Activated CD4-positive, alpha-beta T cell treated with anti-CD3 and anti-CD28 coated beads for 1 hour (primary cell): Measurements from ENCODE around the gene MLYCD.

ENCODE experiments used
- DNase-seq: peaks from one replicate; pipeline ENCODE4 v3.0.0-alpha.2; 2020

Gene MLYCD

DNA sequence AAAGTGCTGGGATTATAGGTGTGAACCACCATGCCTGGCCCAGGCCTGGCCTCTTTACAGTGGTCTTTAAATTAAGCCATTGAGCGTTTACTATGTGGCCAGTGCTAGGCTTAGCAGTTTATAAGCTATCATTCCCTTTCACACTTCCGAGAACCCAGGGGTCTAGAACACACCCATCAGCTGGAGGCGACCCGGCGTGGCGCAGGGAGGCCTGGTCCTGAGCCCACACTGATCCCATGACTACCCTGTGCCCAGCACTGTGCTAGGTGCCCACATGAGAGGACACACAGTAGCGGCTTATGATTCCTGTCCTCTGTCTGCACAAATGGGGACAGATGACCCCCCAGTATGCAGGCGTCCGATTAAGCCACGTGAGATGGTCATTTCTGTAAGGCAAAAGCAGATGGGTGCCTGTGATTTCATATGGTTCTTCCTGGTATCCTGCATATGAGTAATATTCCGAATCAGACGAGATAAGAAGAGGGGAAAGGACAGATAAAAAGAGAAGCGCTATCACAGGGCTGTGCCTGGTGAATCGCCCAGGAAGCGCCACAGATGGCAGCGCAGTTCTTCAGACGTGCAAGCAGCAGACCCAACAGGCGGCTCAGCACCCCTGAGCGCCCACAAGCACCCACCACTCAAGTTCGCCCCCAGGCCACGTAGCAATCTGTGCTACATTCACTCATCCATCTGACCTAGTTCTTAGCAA is 59.4 kb downstream of the MLYCD start:
- DNase-seq, result no peak

DNA sequence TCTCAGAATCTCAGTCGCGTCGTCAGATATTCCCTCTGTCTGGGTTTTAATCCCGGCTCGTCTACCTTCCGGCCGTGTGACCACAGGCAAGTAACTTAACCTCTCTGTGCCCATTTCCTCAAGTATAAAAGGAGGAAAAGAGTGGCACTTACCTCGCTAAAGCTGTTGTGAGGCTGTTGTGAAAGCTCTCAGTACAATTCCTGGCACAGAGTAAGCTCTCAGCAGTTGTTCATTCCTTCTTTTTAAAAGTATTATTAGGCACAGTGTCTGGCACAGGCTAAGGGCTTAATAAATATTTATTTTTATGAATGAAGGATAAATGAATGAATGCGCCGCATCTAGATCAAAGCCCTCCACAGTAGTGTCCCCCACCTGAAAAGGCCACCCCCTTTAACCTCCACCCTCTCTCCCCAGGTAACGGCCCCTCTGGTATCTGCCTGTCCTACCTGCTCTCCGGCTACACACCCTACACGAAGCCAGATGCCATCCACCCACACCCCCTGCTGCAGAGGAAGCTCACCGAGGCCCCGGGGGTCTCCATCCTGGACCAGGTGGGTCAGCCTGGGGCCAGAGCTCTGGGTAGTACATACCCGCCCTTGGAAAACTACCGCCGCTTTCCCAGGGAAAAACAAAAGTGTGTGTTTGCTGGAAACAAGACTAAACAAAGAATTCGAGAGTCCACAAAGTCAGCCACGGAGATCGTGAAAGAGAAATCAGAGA is 60.1 kb downstream of the MLYCD start:
- DNase-seq, result no peak

DNA sequence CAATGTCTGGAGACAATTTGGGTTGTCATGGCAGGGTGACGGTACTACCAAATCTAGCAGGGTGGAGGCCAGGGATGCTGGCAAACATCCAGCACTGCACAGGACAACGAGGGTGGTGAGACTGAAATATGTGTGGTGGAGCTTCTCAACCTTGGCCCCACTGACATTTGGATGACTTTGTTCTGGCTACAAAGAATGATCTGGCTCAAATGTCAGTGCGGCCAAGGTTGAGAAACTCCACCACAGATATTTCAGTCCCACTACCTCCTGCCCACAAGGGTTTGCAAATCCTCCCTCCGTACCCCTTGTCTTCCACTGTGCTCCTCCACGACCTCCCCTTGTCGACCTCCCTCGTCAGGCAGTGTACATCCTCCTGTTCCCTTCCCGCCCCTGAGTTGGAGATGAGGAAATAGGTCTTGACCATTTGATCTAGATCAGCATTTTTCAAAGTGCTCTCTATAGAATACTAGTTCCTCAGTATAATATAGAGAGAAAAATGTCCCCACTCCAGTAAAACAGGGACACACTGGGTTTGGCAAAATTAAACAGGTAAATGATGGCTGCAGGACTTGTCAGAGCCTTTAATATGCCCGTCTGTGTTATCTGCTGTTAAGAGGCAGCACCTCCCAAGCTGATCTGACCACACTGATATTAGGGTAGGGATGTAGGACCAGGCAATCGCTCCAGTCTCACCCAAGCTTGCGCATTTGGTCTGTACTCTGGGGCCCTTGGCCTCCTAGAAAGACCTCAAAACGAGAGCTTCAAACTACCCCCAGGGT is 60.9 kb downstream of the MLYCD start:
- no peak for DNase-seq

DNA sequence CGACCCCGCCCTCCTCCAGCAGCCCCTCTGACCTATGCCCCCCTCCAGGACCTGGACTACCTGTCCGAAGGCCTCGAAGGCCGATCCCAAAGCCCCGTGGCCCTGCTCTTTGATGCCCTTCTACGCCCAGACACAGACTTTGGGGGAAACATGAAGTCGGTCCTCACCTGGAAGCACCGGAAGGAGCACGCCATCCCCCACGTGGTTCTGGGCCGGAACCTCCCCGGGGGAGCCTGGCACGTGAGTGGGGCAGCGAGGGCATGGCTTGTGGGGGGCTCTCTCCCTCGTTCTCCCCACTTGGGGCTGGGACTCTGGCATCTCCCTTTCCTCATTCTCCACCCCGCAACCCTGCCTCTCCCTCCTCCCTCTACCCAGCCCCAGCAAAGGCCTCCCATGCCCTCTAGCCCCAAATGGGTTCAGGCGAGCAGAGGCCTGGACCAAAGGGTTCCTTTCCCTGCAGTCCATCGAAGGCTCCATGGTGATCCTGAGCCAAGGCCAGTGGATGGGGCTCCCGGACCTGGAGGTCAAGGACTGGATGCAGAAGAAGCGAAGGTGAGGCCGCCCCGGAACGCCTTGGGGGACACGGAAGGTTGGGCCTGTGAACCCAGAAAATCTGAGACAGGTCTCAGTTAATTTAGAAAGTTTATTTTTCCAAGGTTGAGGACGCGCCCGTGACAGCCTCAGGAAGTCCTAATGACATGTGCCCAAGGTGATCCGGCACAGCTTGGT is 61.8 kb downstream of the MLYCD start:
- no peak for DNase-seq

DNA sequence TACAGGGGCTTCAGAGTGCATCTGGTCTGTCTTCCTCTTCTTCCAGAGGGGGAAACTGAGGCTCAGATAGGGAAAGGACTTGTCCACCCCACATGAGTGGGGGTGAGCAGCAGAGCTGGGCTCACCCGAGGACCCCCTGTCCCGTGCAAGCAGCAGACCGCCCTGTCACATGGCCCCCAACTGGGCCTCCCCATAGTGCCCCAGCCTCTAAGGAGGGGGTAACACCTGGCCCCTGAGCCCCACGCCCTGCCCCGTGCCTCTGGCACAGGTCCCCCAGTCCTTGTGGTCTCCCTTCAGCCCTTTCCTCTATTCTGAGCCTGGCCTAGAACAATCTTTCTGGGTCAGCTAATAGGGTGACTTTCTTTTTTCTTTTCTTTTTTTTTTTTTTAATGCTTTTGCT is 62.7 kb downstream of the MLYCD start:
- no peak for DNase-seq

DNA sequence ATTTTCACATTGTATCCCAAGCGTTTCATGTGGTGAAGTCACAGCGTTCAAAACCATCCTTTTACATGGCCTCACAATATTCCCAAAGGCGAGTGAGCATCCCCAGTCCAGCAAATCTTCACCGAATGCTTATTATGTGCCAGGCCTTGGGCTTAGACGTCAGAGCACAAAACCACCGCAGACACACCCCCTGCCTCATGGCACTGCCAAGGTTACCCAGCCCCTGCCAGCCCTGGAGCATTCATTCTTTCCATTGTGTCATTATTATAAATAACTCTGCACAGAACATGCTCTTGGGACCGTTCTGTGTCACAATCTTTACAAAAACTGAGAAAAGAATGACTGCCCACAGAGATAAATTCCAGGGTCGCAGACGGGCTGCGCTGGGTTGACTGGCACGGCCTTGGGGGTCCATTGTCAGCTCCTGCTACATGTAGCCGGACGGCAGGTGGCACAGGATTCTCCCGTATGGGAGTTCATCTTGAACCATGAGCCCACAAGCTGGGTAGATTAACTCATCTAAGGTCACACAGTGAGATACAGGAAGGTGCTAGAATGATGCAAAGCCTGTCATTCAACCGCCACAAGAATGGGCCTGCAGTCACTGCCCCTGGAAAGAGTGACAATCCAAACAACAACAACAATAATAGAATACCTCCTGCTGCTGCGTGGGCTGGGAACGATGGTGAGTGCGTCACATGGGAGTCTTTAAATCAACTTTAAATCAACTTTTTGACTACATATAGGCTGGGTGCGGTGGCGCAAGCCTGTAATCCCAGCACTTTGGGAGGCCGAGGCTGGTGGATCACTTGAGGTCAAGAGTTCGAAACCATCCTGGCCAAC is 64.6 kb downstream of the MLYCD start:
- DNase-seq, result no peak

DNA sequence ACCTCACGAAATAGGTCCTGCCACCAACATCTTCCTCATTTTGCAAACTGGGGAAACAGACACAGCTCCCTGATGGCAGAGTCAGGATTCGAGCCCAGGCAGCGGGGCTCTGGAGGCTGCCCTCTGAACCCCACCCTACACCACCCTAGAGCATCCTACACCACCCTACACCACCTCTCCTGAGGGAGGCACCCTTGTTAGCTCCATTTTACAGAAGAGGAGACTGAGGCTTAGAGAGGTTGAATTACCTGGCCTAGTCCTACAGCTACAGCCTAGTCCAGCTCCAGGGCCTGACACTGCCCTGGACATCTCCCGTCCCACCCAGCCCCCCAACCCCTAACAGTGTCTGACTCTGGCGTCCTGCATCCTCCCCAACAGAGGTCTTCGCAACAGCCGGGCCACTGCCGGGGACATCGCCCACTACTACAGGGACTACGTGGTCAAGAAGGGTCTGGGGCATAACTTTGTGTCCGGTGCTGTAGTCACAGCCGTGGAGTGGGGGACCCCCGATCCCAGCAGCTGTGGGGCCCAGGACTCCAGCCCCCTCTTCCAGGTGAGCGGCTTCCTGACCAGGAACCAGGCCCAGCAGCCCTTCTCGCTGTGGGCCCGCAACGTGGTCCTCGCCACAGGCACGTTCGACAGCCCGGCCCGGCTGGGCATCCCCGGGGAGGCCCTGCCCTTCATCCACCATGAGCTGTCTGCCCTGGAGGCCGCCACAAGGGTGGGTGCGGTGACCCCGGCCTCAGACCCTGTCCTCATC is 65.9 kb downstream of the MLYCD start:
- no peak for DNase-seq

DNA sequence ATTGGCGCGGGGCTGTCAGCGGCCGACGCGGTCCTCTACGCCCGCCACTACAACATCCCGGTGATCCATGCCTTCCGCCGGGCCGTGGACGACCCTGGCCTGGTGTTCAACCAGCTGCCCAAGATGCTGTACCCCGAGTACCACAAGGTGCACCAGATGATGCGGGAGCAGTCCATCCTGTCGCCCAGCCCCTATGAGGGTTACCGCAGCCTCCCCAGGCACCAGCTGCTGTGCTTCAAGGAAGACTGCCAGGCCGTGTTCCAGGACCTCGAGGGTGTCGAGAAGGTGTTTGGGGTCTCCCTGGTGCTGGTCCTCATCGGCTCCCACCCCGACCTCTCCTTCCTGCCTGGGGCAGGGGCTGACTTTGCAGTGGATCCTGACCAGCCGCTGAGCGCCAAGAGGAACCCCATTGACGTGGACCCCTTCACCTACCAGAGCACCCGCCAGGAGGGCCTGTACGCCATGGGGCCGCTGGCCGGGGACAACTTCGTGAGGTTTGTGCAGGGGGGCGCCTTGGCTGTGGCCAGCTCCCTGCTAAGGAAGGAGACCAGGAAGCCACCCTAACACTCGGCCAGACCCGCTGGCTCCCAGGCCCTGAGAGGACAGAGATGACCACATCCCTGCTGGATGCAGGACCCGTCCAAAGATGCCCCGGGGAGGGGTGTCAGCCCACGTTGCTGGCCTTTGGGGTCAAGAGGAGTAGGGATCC is 66.7 kb downstream of the MLYCD start:
- no peak for DNase-seq

DNA sequence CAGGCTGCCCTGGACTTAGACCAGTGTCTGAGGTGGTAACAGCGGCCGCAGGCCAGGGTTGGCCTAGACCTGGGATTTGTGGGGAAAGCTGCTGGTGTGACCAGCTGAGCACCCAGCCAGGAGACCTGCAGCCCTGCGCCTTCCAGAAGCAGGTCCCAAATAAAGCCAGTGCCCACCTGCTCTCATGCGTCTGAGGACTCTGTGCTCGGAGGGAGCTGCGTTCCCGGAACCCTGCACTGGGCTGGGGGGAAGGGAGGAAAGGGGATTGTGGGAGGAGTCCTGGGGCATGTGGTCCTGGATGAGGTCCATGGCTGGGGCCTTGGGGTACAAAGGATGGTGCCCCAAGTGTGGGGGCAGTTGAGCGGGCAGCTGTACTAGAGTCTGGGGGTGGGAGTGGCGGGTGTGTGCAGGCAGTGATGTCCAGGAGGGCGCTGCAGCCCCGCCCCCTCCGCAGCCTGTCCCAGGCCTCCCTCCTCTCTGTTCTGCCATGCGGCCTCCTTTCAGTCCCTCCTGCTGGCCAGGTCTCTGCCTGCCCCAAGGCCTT is 67.3 kb downstream of the MLYCD start:
- no peak for DNase-seq

DNA sequence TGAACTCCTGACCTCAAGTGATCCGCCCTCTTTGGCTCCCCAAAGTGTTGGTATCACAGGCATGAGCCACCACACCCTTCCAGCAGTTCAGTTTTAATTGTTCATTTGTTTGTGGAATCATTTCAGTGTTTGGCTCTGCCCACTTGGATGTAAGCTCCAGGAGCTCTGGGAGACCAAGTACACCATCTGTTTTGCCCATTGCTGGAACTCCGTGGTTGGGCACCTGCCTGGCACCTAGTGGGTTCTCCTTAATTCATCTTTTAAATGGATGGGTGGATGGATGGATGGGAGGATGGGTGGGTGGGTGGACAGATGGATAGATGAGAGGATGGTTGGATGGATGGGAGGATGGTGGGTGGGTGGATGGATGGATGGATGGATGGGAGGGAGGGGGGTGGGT is 68.2 kb downstream of the MLYCD start:
- no peak for DNase-seq

DNA sequence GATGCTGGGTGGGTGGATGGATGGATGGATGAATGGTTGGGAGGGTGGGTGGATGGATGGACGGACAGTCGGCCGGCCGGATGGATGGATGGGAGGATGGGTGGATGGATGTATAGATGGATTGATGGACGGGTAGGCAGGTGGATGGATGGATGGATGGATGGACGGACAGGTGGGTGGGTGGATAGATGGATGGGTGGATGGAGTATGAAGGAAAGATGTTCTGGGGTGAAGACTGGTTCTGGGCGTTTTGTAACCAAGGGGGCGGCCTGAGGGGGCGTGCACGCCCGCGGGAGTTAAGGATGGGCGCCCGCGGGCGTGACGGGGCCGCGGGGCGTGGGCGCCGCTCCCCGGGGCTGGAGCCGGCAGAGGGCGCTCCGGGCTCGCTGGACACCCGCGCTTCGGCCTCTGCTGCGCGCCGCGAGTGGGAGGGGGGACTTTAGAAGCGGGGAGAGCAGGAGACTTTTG is 69.0 kb downstream of the MLYCD start, which contains the start of gene NECAB2:
NECAB2 (plus strand) TSS at position 407 of the 468 bp plus-strand sequence. CDS start 405 bp downstream, outside the sequence.
- no peak for DNase-seq

DNA sequence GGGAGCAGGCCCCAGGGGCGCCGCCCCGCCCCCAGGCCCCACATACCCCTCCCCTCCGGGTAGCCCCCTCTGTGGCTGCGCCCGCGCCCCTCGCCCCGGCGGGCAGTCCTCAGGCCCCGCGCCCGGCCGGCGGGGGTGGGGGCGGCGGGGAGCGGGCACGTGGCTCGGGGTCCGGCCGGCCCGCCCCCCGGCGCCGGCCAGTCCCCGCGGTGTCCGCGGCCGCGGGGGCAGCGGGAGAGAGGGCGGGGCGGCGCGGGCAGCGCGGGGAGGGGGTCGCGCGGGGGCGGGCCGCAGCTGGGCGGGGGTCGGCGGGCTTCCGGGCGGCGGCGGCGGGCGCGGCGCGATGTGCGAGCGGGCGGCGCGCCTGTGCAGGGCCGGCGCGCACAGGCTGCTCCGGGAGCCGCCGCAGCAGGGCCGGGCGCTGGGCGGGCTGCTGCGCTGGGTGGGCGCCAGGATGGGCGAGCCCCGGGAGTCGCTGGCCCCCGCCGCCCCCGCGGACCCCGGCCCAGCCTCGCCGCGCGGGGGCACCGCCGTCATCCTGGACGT is 69.5 kb downstream of the MLYCD start:
- no peak for DNase-seq

DNA sequence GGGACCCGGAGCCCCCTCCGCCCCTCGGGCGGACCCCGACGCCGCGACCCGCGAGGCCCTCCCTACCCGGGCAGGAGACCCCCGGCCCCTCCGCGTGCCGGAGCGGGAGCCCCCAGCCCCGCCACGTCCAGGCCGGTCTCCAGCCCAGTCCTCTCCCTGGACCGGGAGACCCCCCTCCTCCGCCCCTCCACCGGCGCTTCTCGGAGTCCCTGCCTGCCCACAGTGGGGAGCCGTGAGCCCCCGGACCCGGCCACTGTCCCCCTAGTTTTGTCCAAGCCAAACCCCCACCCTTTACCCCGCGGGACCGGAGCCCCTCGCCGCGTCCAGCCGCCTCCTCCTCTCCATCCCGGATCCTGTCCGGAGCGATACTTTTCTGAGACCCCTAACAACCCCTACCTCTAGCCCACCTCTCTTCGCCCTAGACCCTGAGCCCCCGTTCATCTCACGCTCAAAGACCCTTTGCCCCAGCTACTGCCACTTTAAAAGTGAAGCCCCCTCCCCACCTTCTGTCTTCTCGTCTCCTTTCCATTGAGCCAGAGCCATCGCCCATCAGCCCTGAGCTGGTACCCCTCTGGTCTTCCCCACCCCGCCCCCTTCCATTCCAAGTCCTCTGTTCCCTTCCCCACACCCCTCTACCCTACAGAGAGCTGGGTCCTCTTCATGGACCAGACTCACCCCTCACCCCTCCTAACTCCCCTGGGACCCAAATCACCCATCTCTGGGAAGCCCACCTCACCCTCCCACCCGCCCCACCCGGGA is 70.2 kb downstream of the MLYCD start:
- no peak for DNase-seq

DNA sequence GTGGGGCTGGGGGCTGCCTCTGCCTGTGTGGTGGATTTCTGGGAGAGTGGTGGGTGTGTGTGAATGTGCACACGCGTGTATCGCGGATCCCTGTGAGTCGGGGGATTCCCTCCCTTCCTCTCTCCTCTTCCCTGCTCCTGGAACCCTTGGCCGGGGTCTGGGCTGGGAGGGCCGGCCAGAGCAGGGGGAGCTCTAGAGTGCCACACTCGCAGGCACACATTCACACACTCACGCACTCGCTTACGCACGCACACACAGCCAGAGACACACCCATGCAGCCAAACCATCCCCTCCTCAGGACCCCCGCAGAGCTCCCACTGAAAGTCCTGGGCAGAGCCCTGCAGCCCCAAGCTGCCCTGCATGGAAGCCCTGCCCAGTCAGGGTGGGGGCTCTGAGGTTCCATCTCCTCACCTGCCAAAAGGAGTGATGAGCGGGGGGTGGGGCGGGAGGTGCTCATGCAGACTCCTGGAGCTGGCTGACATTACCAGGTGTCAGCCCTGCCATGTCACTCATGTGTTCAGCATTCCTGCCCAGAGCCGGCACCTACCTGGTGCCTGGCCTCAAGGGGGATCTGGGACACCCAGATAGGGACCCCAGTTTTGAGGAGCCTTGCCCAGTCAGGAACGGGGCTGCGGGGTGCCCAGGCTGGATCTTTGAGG is 71.0 kb downstream of the MLYCD start:
- DNase-seq, result no peak

DNA sequence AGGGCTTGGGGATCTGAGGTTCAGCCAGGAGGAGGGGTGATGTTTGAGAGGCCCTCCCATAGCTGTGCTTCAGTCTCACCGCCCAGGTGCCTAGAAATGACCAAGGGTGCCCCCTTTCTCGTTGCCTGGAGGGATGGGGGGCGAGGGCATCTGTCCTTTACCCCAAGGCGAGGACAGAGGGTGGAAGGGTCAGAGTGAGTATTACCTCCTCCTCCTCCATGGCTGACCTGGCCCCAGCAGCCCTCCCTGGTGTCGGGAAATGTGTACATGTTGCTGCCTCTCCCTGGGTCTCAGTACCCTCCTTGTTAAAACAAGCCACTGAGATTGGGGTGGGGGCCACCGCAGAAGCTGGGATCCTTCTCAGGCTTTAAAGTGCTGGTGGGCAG is 71.5 kb downstream of the MLYCD start:
- DNase-seq, result no peak

DNA sequence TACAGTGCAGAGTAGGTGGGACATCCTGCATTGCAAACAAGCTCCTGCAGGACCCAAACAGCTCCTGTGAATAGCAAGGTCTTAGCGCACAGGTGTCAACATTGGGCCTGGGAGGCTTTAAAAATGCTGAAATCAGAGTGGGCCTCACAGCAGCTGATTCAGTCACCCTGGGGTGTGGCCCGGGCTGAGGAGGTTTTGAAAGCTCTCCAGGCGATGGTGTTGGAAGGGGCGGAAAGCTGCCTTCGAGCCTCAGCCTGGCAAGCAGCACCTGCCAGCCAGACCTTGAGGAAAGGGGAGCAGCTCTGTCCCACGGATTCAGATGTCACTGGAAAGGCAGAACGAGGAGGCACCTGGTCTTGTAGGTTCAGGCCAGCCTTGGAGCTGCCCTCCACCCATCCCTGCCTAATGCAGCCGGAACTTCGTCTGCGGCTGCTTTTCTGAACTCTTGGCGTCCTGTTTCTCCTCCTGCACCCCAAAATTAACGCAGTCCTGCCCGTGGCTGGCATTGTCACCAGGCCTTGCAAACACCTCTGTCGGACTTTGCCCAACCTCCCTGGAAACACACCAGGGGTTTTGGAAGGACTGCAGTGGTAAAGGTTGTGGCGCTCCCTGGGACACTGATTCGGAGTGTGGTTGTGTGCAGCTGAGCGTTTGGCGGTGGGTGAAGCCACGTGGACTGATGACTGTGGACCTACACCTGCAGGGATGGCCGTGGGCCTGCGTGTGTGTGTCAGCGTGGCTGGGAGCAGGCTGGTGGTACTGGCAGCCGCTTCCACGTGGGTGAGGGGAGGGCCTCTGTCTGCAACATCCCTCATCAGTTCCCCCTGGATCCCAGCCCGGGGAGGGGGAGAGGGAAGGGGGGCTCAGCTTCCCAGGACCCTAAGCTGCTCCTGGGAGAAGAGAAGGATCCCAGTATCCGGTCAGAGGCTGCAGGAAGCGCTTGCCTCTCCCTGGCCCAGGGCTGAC is 72.5 kb downstream of the MLYCD start:
- DNase-seq, result no peak

DNA sequence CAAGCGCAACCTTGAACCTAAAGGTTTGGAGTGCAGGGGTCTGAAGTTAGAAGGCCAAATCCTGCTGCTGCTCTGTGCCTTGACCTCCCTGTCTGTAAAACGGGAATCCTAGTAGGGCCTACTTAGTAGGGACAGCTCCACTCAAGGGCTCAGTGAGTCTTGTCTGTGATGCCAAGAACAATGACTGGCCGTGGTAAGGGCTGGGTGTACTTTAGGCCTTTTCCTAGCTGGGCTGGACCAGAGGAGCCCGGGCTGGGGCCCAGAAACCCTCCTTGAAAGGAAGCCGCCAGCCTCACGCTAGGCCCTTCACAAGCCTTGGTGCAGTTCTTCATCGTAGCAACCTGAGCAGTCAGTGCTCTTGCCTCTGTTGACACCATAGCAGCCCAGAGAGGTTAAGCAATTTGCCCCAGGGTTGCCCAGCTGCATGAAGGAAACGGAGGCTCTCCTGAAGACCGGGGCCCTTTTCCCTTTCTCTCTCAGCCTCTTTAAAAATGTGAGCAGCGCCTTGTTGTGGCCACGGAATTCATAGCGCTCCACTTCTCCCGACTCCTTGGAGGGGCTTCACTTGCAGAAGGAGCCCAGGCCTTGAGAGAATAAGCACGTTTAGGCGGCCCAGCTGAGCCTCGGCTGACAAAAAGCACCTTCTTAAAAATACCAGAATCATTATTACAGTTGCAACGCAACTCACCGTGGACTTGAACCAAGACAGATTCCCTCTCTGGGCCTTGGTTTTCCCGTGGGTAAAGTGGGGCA is 73.5 kb downstream of the MLYCD start:
- DNase-seq, result no peak
